GM19099 (cell line): ENCODE measurements around the gene CCN6.

Experiments
- POLR2A ChIP-seq: IDR thresholded peaks from 3 replicates; pipeline ENCODE4 v1.6.1; 2011; ENCODE audit warnings: low read depth; ENCODE audit not compliant: insufficient read length; ENCODE audit errors: extremely low read depth

CCN6 gene

DNA sequence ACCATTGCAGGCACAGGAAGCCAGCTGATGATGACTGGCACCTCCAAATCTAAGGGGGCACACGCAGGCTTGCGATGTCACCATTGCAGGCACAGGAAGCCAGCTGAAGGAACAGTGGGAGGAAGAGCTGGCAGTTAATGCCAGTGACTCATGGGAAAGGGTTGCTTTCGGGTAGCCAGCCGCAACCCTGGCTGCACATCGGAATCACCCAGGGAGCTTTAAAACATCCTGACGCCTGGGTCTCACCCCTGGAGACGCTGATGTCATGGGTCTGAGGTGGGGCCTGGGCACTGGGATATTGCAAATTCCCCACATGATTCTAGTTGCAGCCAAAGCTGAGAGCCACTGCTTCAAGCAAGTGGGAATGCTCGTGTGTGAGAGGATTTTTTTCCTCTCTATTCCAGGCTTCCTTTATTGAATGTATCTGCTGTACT is 16.1 kb upstream of the CCN6 start:
- TF ChIP-seq POLR2A = no peak

- TF ChIP-seq POLR2A = no peak
These were observed 15.6 kb upstream of the CCN6 start for GRCh38 chr6:112038268-112038667.

GRCh38 chr6:112038756-112039430 is 15.0 kb upstream of the CCN6 start:
- TF ChIP-seq POLR2A = no peak

GRCh38 chr6:112039431-112039770 is 14.5 kb upstream of the CCN6 start:
- no peak for TF ChIP-seq POLR2A

DNA sequence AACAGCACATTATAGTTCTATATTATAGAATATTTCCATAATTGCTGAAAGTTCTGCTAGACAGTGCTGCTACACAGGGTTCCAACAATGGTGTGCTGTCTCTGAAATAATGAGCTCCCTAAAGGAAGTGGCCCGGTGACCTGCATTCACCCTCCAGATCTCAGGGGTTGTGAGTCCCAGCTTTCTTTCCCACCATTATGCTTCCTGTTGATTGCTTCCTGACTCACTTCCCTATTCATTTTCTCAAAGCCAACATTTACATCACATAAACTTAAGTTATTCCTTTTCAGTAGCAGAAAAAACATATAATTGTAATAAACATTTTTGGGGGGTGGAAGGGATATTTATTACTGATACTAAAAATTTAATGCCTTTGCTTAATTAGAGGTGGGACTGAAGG is 12.9 kb upstream of the CCN6 start:
- TF ChIP-seq POLR2A = no peak

GRCh38 chr6:112041535-112041934 is 12.4 kb upstream of the CCN6 start:
- TF ChIP-seq POLR2A = no peak

DNA sequence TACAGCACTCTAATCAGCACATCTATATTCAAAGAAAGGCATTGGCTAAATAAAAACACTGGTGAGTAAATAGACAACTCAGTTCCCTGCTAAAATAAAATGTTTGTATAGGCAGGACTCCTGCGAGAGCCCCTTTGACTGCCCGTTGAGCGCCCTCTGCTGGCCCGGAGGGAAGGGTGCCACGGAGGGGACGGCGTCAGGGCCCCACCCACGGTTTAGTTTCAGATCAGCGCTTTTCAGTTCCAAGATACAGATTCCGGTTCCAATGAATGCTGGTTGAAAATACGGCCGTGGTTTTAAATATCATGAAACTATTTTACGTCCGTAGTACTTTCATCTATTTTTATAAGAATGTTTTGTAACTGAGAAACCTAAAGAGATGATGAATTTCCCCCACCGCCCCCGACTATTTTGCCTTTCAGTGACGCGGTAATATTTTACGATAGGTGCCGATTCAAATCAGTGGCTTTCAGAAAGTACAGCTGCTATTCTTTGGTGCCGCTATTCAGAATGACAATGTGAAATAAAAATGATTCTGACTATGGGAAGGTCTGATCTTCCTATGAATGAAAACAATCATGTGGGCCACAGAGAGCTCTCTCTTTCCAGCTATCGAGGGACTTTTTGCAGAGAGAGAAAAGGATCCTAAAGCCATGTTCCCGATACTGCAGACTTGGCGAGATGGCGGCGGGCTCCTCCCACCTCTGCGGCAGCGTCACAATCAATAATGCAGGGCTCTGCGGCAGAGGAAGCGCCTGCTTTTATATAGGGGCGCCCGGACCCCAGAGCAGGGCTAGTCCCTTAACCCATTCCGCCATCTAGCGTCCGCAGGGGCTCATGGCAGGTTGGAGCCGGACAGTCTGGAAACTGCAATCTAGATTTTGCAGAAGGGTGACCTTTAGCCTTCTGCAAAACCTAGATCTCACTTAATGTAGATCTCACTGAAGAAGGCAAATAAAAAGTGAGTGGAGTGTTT is 10.6 kb upstream of the CCN6 start:
- no peak for TF ChIP-seq POLR2A

DNA sequence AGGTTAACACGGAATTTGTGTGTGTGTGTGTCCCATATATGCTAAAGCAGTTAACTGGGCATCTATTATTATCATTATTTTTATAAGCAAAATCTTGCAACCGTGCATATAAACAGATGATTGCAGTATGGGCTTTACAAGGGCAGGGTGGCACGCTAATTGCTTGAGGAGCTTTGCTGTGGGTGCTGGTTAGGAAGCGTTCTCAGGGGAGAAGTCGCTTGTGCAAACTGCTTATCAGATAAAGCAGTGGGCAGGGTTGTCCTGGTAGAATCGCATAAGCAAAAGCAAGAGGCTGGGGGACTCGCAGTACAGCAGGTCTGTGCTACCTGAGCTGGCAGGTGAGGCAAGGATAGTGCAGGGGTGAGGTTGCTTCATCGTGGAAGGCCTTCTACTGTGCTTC is 9.7 kb upstream of the CCN6 start:
- no peak for TF ChIP-seq POLR2A

DNA sequence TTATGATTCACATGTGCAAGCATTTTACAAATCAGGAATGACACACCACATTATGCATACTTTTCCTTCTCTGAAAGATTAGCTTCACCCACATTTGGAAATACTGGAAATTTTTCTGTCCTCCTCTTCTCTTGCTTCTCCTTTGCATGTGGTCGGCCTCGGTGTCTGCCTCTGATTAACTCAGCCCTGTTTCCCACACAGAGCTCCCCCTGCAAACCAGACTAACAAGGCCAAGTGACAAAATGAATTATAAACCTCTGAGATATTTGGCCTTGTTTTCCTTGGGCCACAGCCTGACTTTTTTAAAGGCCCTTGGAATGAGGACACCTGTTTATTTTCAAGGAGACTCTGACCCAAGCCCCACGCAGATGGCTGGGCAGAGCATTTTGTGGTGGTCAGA is 9.0 kb upstream of the CCN6 start:
- no peak for TF ChIP-seq POLR2A

GRCh38 chr6:112049026-112049799 is 4.7 kb upstream of the CCN6 start:
- no peak for TF ChIP-seq POLR2A

- no peak for TF ChIP-seq POLR2A
These were observed 3.9 kb upstream of the CCN6 start for GRCh38 chr6:112049996-112050395.

DNA sequence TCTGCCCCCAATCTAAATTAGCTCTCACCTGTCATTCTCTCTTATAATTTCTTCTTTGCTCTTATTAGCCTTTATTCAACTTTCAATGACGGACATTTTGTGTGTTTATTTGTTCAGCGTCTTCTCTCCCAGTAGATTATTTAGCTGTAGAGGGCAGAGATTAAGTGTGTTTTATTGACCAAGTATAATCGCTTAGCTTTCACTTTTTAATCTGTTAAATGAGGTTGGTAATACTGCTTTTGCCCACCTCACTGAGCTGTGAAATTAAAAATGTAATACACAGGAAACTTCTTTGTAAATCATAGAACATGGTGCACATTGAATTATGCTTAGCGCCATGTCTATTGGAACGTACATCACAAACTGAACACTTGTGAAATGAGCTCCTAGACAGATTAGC is 3.5 kb upstream of the CCN6 start:
- no peak for TF ChIP-seq POLR2A

DNA sequence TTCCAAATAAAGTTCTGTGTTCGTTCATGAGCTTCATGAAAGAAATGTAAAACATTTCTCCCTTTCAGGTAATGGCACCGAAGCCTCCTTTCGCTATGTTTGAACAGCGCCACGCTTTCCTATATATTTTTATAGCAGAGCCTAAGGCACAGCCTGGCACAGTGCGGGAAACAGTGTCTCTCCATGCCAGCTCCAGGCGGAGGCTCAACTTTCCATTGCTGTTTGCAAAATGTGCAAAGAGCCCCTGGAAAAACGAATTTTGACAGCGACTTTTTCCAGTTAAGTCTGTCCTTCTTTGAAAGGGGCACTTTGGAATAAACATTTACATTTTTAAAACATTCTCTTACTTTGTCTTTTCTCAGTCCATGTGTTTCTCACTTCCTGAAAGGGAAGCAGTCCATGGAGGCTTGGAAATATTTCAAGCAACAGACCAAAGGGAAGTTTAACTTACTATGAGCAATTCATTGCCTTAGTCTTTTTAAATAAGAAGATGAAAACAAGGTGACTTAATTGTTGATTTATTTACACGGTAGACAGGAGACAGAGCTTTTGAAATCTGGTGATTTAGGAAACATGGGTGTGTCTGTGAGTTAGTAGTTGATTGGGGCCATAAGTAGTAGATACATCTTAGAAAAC is 769 bp downstream of the CCN6 start:
- no peak for TF ChIP-seq POLR2A

DNA sequence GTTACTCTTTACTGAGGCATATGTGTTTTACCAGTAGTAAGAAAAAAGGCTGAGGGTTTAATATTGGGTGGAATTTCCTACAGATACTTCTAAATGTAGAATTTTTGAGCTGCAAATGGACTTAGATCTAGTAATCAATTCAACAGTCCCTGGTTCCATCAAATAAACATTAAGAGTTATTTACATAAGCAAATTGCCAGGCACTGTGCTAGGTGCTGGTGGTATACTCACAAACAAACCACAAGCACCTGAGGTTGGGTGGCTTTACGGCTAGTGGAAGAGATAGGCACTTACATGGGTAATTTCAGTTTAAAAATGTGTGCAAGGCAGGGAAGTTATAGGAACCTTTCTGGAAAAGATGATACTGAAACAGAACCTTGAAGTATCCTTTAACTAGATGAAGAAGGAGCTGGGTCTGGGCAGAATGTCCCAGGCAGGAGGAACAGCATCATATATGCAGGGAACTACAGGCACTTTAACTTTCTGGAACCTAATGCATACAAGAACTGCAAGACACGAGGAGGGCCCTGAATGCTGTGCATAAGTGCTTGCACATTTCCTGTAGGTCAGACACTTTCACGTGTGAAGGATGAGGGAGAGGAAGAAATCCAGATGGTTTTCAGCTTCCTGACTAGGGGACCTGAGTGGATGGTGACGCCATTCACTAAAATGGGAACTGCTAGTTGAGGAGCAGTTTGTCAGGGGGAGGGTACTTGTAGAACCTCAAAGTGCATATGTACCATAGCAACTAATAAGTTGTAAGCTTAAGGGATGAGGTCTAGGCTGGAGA is 4.5 kb downstream of the CCN6 start:
- no peak for TF ChIP-seq POLR2A
